ENCODE measurements around the gene AP5S1.

AP5S1 gene

GRCh38 chr20:3854462-3854871 lies 34.1 kb downstream of the AP5S1 start:
- no peak for TF ChIP-seq CTCF (conservative IDR thresholded peaks at IDR 0.05)
- H3K27ac ChIP-seq = no peak overlapping the region

GRCh38 chr20:3857405-3857804 lies 37.1 kb downstream of the AP5S1 start:
- TF ChIP-seq CTCF (conservative IDR thresholded peaks at IDR 0.05) = no peak
- H3K27ac ChIP-seq = no peak overlapping the region

- H3K27ac ChIP-seq = no peak overlapping the region
- no peak for TF ChIP-seq CTCF (conservative IDR thresholded peaks at IDR 0.05)
Measured at GRCh38 chr20:3858689-3859088, 38.3 kb downstream of the AP5S1 start.

GRCh38 chr20:3861191-3861590 lies 40.8 kb downstream of the AP5S1 start:
- no peak overlapping the region for H3K27ac ChIP-seq
- TF ChIP-seq CTCF (conservative IDR thresholded peaks at IDR 0.05) = no peak

GRCh38 chr20:3862333-3862732 lies 42.0 kb downstream of the AP5S1 start:
- TF ChIP-seq CTCF (conservative IDR thresholded peaks at IDR 0.05) = no peak
- no peak overlapping the region for H3K27ac ChIP-seq

GRCh38 chr20:3863317-3863716 lies 43.0 kb downstream of the AP5S1 start:
- H3K27ac ChIP-seq = no peak overlapping the region
- no peak for TF ChIP-seq CTCF (conservative IDR thresholded peaks at IDR 0.05)

GRCh38 chr20:3864518-3864917 lies 44.2 kb downstream of the AP5S1 start:
- TF ChIP-seq CTCF (conservative IDR thresholded peaks at IDR 0.05) = no peak
- H3K27ac ChIP-seq = no peak overlapping the region
